SK-N-SH treated with all-trans-retinoic acid at 6 μM for 48 hours (cell line): Measurements from ENCODE around the gene GSG1L.

Experiments used
- ATAC-seq: fragments of 200-7000 bp; cut with Tn5 transposase; 3 replicates; pipeline ENCODE4 v1.9.1; 2020; ENCODE audit warnings: mild to moderate bottlenecking, moderate library complexity
- ARNTL ChIP-seq: fragments of 450-650 bp; formaldehyde crosslinking; IDR thresholded peaks from 2 replicates; pipeline ENCODE4 v1.5.0; 2020; ENCODE audit warnings: low read depth, mild to moderate bottlenecking, moderate library complexity, borderline replicate concordance
- BACH2 ChIP-seq: fragments of 250-450 bp; sonication (Bioruptor Pico); IDR thresholded peaks from 2 replicates; pipeline ENCODE4 v1.9.0; 2021; ENCODE audit warnings: mild to moderate bottlenecking, borderline replicate concordance
- CSDC2 ChIP-seq: fragments of 250-450 bp; sonication (Bioruptor Pico); IDR thresholded peaks from 2 replicates; pipeline ENCODE4 v1.5.0; 2020; ENCODE audit warnings: mild to moderate bottlenecking, moderate library complexity
- ESRRG ChIP-seq: fragments of 250-450 bp; sonication (Bioruptor Pico); IDR thresholded peaks from 2 replicates; pipeline ENCODE4 v1.6.1; 2021; ENCODE audit warnings: mild to moderate bottlenecking
- GLIS3 ChIP-seq: fragments of 250-450 bp; sonication (Bioruptor Pico); IDR thresholded peaks from 2 replicates; pipeline ENCODE4 v1.5.0; 2020; ENCODE audit warnings: mild to moderate bottlenecking, moderate library complexity
- OSR1 ChIP-seq: fragments of 250-450 bp; sonication (Bioruptor Pico); IDR thresholded peaks from 2 replicates; pipeline ENCODE4 v1.8.0; 2022; ENCODE audit warnings: moderate library complexity, mild to moderate bottlenecking, inconsistent platforms
- PPARA ChIP-seq: fragments of 250-450 bp; sonication (Bioruptor Pico); IDR thresholded peaks from 2 replicates; pipeline ENCODE4 v1.5.0; 2020; ENCODE audit warnings: mild to moderate bottlenecking, borderline replicate concordance
- RARB ChIP-seq: fragments of 250-450 bp; sonication (Bioruptor Pico); IDR thresholded peaks from 2 replicates; pipeline ENCODE4 v1.8.0; 2021; ENCODE audit warnings: mild to moderate bottlenecking, moderate library complexity
- SNAI2 ChIP-seq: fragments of 250-450 bp; sonication (Bioruptor Pico); IDR thresholded peaks from 2 replicates; pipeline ENCODE4 v1.5.0; 2020; ENCODE audit warnings: mild to moderate bottlenecking, moderate library complexity
- TCF4 ChIP-seq: fragments of 250-450 bp; sonication (Bioruptor Pico); IDR thresholded peaks from 2 replicates; pipeline ENCODE4 v1.8.0; 2021; ENCODE audit warnings: mild to moderate bottlenecking, moderate library complexity, borderline replicate concordance
- TOX ChIP-seq: fragments of 250-450 bp; sonication (Bioruptor Pico); IDR thresholded peaks from 2 replicates; pipeline ENCODE4 v1.8.0; 2021; ENCODE audit warnings: mild to moderate bottlenecking, moderate library complexity, borderline replicate concordance
- ZC3H10 ChIP-seq: fragments of 250-450 bp; sonication (Bioruptor Pico); IDR thresholded peaks from 2 replicates; pipeline ENCODE4 v1.5.1; 2021; ENCODE audit warnings: mild to moderate bottlenecking, moderate library complexity
- ZFP3 ChIP-seq: fragments of 250-450 bp; sonication (Bioruptor Pico); IDR thresholded peaks from 2 replicates; pipeline ENCODE4 v1.5.0; 2020; ENCODE audit warnings: mild to moderate bottlenecking, moderate library complexity
- ZFP30 ChIP-seq: fragments of 450-650 bp; formaldehyde crosslinking; IDR thresholded peaks from 2 replicates; pipeline ENCODE4 v1.5.0; 2022; ENCODE audit warnings: mild to moderate bottlenecking, moderate library complexity
- ZNF565 ChIP-seq: fragments of 450-650 bp; formaldehyde crosslinking; conservative IDR thresholded peaks from 2 replicates; pipeline ENCODE4 v1.5.0; 2020; ENCODE audit warnings: low read depth, mild to moderate bottlenecking, moderate library complexity
- ZNF70 ChIP-seq: fragments of 450-650 bp; formaldehyde crosslinking; IDR thresholded peaks from 2 replicates; pipeline ENCODE4 v1.5.0; 2020; ENCODE audit warnings: mild to moderate bottlenecking, moderate library complexity
- ZNF8 ChIP-seq: fragments of 450-650 bp; formaldehyde crosslinking; IDR thresholded peaks from 2 replicates; pipeline ENCODE4 v1.5.0; 2020; ENCODE audit warnings: mild to moderate bottlenecking, moderate library complexity
- TF ChIP-seq, protein P1 (sequence below): fragments of 250-450 bp; sonication (Bioruptor Pico); IDR thresholded peaks from 2 replicates; pipeline ENCODE4 v1.5.1; 2021; ENCODE audit warnings: mild to moderate bottlenecking, moderate library complexity
- TF ChIP-seq, protein P2 (sequence below): fragments of 250-450 bp; sonication (Bioruptor Pico); IDR thresholded peaks from 2 replicates; pipeline ENCODE4 v1.8.0; 2020; ENCODE audit warnings: mild to moderate bottlenecking, moderate library complexity, borderline replicate concordance
- TF ChIP-seq, protein P3 (sequence below): fragments of 250-450 bp; sonication (Bioruptor Pico); IDR thresholded peaks from 2 replicates; pipeline ENCODE4 v1.5.1; 2020; ENCODE audit warnings: low read depth, mild to moderate bottlenecking, moderate library complexity
- TF ChIP-seq, protein P4 (sequence below): fragments of 250-450 bp; sonication (Bioruptor Pico); IDR thresholded peaks from 2 replicates; pipeline ENCODE4 v1.8.0; 2021; ENCODE audit warnings: low read depth, mild to moderate bottlenecking, moderate library complexity, borderline replicate concordance
- TF ChIP-seq, protein P5 (sequence below): fragments of 250-450 bp; sonication (Bioruptor Pico); IDR thresholded peaks from 2 replicates; pipeline ENCODE4 v1.5.0; 2020; ENCODE audit warnings: mild to moderate bottlenecking, moderate library complexity

GSG1L gene

DNA sequence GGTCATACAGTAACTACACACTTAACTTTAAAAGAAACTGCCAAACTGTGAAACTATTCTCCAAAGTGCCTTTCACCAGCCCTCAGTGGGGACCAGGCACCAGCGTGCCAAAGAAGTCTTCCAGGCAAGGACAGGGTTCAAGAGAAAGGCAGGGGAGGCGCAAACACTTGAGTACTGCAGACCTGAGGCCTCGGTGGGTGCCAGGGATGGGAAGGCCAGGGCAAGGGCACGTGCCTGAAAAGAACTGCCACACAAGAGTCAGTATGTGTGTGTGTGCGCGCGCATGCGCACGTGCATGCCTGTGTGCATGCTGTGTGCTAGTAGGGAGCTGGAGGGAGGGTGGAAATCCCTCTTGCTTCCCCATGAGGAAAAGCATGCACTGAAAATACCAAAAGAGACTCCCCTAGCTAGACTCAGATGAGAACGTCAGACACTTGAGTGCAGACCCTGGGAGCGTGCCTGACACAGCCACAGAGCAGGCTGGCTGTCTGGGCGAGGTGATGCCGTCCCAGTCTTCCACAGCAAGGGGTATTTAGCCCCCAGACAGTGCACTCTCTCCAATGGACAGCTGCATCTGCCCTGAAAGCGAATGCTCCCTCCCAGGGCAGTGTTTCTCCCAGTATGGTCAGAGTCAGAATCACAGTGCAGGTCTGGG is 40.1 kb upstream of the GSG1L start:
- TF ChIP-seq RARB (CRISPR knock-in tag) (no peak), TCF4 (CRISPR knock-in tag) (no peak), ZNF565 (no peak), BACH2 (CRISPR knock-in tag) (no peak), ARNTL (no peak), CSDC2 (CRISPR knock-in tag) (no peak), ZFP3 (CRISPR knock-in tag) (no peak), ESRRG (no peak), OSR1 (CRISPR knock-in tag) (no peak), ZNF8 (no peak), SNAI2 (CRISPR knock-in tag) (no peak)
- TF ChIP-seq, protein P1, sequence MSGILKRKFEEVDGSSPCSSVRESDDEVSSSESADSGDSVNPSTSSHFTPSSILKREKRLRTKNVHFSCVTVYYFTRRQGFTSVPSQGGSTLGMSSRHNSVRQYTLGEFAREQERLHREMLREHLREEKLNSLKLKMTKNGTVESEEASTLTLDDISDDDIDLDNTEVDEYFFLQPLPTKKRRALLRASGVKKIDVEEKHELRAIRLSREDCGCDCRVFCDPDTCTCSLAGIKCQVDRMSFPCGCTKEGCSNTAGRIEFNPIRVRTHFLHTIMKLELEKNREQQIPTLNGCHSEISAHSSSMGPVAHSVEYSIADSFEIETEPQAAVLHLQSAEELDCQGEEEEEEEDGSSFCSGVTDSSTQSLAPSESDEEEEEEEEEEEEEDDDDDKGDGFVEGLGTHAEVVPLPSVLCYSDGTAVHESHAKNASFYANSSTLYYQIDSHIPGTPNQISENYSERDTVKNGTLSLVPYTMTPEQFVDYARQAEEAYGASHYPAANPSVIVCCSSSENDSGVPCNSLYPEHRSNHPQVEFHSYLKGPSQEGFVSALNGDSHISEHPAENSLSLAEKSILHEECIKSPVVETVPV = no peak
- TF ChIP-seq, protein P2, sequence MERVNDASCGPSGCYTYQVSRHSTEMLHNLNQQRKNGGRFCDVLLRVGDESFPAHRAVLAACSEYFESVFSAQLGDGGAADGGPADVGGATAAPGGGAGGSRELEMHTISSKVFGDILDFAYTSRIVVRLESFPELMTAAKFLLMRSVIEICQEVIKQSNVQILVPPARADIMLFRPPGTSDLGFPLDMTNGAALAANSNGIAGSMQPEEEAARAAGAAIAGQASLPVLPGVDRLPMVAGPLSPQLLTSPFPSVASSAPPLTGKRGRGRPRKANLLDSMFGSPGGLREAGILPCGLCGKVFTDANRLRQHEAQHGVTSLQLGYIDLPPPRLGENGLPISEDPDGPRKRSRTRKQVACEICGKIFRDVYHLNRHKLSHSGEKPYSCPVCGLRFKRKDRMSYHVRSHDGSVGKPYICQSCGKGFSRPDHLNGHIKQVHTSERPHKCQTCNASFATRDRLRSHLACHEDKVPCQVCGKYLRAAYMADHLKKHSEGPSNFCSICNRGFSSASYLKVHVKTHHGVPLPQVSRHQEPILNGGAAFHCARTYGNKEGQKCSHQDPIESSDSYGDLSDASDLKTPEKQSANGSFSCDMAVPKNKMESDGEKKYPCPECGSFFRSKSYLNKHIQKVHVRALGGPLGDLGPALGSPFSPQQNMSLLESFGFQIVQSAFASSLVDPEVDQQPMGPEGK (CRISPR knock-in tag) = no peak
- TF ChIP-seq, protein P3, sequence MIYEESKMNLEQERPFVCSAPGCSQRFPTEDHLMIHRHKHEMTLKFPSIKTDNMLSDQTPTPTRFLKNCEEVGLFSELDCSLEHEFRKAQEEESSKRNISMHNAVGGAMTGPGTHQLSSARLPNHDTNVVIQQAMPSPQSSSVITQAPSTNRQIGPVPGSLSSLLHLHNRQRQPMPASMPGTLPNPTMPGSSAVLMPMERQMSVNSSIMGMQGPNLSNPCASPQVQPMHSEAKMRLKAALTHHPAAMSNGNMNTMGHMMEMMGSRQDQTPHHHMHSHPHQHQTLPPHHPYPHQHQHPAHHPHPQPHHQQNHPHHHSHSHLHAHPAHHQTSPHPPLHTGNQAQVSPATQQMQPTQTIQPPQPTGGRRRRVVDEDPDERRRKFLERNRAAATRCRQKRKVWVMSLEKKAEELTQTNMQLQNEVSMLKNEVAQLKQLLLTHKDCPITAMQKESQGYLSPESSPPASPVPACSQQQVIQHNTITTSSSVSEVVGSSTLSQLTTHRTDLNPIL (CRISPR knock-in tag) = no peak
- ATAC-seq = no peak

DNA sequence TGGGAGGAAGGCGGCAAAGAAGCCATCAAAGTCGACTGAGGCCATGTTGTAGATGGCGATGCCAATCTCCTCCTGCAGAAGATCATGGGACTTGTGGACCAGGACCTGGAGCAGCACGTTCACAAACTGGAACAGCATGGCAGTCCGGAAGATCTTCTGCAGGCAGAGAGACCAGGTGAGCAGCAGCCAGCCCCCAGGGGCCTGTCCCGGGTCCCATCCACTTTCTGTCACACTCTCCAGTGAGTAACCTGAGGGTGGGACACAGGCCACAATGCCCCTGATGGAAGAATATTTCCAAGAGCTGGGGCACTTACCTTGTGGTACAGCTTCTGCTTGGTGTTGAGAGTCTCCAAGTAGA is 38.0 kb upstream of the GSG1L start:
- no peak for ATAC-seq
- no peak for TF ChIP-seq GLIS3
- TF ChIP-seq, protein P4, sequence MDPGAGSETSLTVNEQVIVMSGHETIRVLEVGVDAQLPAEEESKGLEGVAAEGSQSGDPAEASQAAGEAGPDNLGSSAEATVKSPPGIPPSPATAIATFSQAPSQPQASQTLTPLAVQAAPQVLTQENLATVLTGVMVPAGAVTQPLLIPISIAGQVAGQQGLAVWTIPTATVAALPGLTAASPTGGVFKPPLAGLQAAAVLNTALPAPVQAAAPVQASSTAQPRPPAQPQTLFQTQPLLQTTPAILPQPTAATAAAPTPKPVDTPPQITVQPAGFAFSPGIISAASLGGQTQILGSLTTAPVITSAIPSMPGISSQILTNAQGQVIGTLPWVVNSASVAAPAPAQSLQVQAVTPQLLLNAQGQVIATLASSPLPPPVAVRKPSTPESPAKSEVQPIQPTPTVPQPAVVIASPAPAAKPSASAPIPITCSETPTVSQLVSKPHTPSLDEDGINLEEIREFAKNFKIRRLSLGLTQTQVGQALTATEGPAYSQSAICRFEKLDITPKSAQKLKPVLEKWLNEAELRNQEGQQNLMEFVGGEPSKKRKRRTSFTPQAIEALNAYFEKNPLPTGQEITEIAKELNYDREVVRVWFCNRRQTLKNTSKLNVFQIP = no peak
- no peak for TF ChIP-seq RARB (CRISPR knock-in tag)

DNA sequence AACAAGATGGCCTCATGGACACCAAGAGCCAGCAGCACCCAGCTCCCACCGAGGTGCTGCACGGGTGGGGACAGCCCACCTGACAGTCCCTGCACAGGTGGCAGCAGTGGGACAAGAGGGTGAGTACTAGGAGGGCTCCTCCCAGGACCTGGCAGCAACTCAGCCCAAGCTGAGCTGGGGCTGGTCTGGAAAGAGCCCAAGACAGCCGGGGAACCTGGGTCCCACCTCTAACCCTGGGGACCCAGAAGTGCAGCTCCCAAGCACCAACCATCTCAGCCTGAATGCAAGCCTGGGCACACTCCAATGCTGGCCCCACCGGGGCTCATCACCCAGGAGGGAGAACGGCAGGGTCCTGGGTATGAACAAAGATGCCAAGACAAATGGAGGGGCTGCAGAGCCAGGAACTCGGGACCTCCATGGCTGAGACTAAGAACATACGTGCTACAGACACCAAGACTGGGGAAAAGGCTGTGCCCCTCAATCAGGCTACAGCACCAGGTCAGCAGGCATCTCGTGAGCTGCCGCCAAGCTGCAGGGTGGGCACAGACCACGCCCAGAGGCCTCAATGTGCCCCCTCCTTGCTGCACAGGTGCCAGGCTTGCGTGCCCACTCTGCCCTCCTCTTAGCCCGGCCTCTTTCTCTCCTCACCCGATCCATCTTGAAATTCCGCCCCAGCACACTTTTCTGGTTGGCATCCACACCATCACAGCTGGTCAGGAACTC is 37.5 kb upstream of the GSG1L start:
- TF ChIP-seq ESRRG (no peak), OSR1 (CRISPR knock-in tag) (no peak), ZNF8 (no peak), ZNF565 (no peak), ARNTL (no peak), TOX (no peak), CSDC2 (CRISPR knock-in tag) (no peak), GLIS3 (no peak), ZNF70 (no peak), TCF4 (CRISPR knock-in tag) (no peak), BACH2 (CRISPR knock-in tag) (no peak), SNAI2 (CRISPR knock-in tag) (no peak), PPARA (CRISPR knock-in tag) (no peak), ZC3H10 (CRISPR knock-in tag) (no peak), ZFP30 (CRISPR knock-in tag) (no peak), ZFP3 (CRISPR knock-in tag) (no peak)
- TF ChIP-seq, protein P5, sequence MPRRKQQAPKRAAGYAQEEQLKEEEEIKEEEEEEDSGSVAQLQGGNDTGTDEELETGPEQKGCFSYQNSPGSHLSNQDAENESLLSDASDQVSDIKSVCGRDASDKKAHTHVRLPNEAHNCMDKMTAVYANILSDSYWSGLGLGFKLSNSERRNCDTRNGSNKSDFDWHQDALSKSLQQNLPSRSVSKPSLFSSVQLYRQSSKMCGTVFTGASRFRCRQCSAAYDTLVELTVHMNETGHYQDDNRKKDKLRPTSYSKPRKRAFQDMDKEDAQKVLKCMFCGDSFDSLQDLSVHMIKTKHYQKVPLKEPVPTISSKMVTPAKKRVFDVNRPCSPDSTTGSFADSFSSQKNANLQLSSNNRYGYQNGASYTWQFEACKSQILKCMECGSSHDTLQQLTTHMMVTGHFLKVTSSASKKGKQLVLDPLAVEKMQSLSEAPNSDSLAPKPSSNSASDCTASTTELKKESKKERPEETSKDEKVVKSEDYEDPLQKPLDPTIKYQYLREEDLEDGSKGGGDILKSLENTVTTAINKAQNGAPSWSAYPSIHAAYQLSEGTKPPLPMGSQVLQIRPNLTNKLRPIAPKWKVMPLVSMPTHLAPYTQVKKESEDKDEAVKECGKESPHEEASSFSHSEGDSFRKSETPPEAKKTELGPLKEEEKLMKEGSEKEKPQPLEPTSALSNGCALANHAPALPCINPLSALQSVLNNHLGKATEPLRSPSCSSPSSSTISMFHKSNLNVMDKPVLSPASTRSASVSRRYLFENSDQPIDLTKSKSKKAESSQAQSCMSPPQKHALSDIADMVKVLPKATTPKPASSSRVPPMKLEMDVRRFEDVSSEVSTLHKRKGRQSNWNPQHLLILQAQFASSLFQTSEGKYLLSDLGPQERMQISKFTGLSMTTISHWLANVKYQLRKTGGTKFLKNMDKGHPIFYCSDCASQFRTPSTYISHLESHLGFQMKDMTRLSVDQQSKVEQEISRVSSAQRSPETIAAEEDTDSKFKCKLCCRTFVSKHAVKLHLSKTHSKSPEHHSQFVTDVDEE (CRISPR knock-in tag) = no peak
- TF ChIP-seq, protein P4 = no peak
- TF ChIP-seq, protein P3 (CRISPR knock-in tag) = no peak
- TF ChIP-seq, protein P1 = no peak
- no peak for ATAC-seq
